ENCODE measurements around the gene AKR1C8.
"Not testable (repeated sequence)": the region's sequence is repeated elsewhere in the genome, so short reads cannot be mapped to it uniquely, and the experiment has no call there.

The AKR1C8 gene

DNA sequence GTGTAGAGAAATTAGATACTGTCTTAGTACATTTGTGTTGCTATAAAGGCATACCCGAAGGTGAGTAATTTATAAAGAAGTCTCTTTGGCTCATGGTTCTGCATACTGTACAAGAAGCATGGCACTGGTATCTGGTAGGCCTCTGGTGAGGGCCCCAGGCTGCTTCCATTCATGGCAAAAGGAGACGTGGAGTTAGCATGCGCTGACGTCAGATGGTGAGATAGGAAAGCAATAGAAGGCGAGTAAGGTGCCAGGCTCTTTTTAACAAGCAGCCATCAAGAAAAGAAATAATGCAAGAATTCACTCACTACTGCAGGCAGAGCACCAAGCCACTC lies 38.1 kb downstream of the AKR1C8 start:
- TF ChIP-seq, protein P1, sequence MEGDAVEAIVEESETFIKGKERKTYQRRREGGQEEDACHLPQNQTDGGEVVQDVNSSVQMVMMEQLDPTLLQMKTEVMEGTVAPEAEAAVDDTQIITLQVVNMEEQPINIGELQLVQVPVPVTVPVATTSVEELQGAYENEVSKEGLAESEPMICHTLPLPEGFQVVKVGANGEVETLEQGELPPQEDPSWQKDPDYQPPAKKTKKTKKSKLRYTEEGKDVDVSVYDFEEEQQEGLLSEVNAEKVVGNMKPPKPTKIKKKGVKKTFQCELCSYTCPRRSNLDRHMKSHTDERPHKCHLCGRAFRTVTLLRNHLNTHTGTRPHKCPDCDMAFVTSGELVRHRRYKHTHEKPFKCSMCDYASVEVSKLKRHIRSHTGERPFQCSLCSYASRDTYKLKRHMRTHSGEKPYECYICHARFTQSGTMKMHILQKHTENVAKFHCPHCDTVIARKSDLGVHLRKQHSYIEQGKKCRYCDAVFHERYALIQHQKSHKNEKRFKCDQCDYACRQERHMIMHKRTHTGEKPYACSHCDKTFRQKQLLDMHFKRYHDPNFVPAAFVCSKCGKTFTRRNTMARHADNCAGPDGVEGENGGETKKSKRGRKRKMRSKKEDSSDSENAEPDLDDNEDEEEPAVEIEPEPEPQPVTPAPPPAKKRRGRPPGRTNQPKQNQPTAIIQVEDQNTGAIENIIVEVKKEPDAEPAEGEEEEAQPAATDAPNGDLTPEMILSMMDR (conservative IDR thresholded peaks at IDR 0.05), result no peak
- H3K27ac ChIP-seq, result no peak overlapping the region

- TF ChIP-seq, protein P1 (conservative IDR thresholded peaks at IDR 0.05), result no peak
- H3K27ac ChIP-seq, result no peak overlapping the region
Observed at GRCh38 chr10:5143137-5143536, 41.8 kb downstream of the AKR1C8 start.

- TF ChIP-seq, protein P1 (conservative IDR thresholded peaks at IDR 0.05), result no peak
- no peak overlapping the region for H3K27ac ChIP-seq
Observed at GRCh38 chr10:5142199-5142598, 42.8 kb downstream of the AKR1C8 start.

GRCh38 chr10:5137699-5138098 lies 47.3 kb downstream of the AKR1C8 start:
- not testable (repeated sequence) for H3K27ac ChIP-seq

GRCh38 chr10:5136468-5137087 lies 48.4 kb downstream of the AKR1C8 start:
- H3K27ac ChIP-seq, result no peak overlapping the region
- TF ChIP-seq, protein P1 (conservative IDR thresholded peaks at IDR 0.05), result no peak

DNA sequence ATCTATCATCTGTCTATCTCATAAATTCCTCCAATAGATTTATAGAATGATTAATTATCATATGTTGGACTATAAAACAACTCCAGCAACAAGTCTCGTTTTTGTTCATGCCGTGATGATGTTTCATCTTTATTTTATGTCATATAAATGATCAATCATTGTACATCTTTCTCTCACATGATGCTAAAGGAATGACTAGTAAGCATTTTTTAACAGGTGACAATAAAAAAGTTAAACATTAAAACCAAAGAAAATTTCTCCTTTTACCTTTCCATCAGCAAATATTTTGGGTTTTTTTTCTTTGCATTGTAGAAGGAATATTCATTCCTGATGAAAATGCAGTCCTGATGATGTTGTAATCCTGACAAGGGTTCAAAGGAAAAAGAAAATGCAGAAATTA lies 49.4 kb downstream of the AKR1C8 start:
- TF ChIP-seq, protein P1 (conservative IDR thresholded peaks at IDR 0.05), result no peak
- H3K27ac ChIP-seq, result no peak overlapping the region

DNA sequence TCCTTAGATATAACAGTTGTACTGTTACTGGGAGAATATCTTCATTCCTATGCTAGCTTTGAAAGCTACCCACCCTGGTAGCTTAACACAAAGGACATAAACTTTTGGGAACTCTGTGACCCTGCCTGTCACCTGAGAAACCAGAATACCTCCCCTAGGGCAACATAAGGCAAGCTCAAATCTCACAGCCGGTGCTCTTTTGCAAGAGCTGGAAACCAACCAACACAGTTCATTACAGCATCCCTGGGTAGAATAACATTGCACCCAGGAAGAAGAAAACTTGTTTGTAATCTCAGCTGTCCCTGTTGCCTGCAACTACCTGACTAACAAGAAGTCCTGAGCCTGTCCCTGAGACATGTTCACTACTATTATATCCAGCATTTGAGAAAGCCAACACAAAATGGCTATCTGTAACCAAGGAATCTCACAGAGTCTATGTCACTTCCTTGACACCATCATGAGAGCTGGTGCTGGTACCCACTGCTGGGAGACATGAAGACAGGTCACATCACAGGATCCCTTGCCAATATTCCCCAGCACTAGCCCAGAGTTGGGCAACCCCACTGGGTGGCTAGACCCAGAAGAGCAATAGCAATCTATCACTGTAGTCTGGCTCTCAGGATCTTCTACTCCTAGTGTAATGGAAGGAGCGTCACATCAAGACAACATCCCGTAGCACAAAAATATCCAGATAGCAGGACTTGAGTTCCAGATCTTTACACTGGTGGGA lies 59.5 kb downstream of the AKR1C8 start:
- TF ChIP-seq, protein P1 (conservative IDR thresholded peaks at IDR 0.05), result no peak
- no peak overlapping the region for H3K27ac ChIP-seq

DNA sequence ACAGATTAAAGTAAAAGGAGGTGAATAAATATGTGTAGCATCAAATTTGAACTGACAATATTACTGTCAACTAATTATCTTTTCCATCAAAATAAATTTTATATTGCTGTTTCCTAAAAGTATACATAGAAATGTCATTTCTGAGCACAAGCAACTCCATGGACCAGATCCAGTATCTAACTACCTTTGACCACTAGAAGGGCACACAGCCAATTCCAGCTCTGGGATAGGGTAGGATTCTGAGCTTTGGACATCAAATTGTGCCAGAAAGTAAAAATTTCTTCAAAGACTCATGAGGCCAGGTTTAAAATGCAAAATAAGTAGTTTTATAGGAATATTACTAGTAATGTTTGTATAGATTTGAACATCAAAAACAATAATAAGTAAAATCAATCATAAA lies 61.1 kb downstream of the AKR1C8 start:
- TF ChIP-seq, protein P1 (conservative IDR thresholded peaks at IDR 0.05), result no peak
- H3K27ac ChIP-seq, result no peak overlapping the region

DNA sequence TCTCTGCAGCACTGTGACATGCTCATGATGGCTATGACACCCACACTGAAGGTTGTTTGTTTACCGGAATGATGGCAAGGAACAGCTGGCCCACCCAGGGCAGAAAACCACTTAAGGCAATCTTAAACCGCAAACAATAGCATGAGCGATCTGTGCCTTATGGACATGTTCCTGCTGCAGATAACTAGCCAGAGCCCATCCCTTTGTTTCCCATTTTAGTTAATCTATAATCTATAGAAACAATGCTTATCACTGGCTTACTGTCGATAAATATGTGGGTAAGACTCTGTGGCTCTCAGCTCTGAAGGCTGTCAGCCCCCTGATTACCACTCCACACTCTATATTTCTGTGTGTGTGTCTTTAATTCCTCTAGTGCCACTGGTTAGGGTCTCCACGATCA lies 65.0 kb downstream of the AKR1C8 start:
- H3K27ac ChIP-seq, result not testable (repeated sequence)

All from VCaP (cell line).